Spinal cord (tissue), 10 donors: ENCODE measurements around the gene SEL1L2. TPM values are rescaled to one million over a fixed set of nuclear protein-coding genes. Genes with fewer than 3 reads are reported as not detected.

Source experiments
- DNase-seq, 6 donors: peaks; one replicate each; pipeline versions ENCODE4 v3.0.0 to v3.0.0-alpha.2; 2013 to 2015; ENCODE audit warnings: low spot score in 6 of 6, low read depth in 4 of 6
- H3K27ac ChIP-seq: one replicate; pipeline ENCODE4 v1.5.1; 2013; ENCODE audit warnings: low read depth, low read length, control low read depth
- H3K27me3 ChIP-seq: one replicate; pipeline ENCODE4 v1.6.1; 2013; ENCODE audit warnings: low read length; ENCODE audit not compliant: control insufficient read depth, insufficient read depth
- H3K36me3 ChIP-seq: one replicate; pipeline ENCODE4 v1.6.1; 2013; ENCODE audit warnings: low read length; ENCODE audit not compliant: control insufficient read depth, insufficient read depth
- H3K4me1 ChIP-seq: one replicate; pipeline ENCODE4 v1.6.1; 2013; ENCODE audit warnings: low read length; ENCODE audit not compliant: control insufficient read depth, insufficient read depth
- H3K4me3 ChIP-seq: one replicate; pipeline ENCODE4 v1.5.1; 2013; ENCODE audit warnings: low read depth, low read length, control low read depth
- H3K9me3 ChIP-seq: one replicate; pipeline ENCODE4 v1.6.1; 2013; ENCODE audit warnings: low read length; ENCODE audit not compliant: control insufficient read depth, insufficient read depth
- WGBS: methylation state at CpG from one replicate; pipeline ENCODE4 v1.1.5; 2013; ENCODE audit warnings: missing lambda C conversion rate; ENCODE audit not compliant: insufficient coverage; 5-methylcytosine and 5-hydroxymethylcytosine counted together
- long read RNA-seq, 4 donors: transcript quantifications; one replicate each; lab custom pipeline, GENCODE V29; 2026
- polyA plus RNA-seq, 2 donors: library from polyadenylated mRNA; unstranded; fragments of 120-200 nt; gene quantifications; one replicate each; pipeline ENCODE4 v1.2.1, GENCODE V29; 2013; ENCODE audit not compliant: insufficient read length in 2 of 2
- total RNA-seq, 2 donors: library from RNA; depleted of rRNA in 1 of 2; stranded (reverse); fragments of 120-200 nt in 1 of 2; fragments of >200 nt in 1 of 2; gene quantifications; one replicate each; pipeline versions ENCODE4 v1.2.3 to v1.2.4, GENCODE V29; 2013 to 2014
- donor health status: healthy.

The SEL1L2 gene, protein sequence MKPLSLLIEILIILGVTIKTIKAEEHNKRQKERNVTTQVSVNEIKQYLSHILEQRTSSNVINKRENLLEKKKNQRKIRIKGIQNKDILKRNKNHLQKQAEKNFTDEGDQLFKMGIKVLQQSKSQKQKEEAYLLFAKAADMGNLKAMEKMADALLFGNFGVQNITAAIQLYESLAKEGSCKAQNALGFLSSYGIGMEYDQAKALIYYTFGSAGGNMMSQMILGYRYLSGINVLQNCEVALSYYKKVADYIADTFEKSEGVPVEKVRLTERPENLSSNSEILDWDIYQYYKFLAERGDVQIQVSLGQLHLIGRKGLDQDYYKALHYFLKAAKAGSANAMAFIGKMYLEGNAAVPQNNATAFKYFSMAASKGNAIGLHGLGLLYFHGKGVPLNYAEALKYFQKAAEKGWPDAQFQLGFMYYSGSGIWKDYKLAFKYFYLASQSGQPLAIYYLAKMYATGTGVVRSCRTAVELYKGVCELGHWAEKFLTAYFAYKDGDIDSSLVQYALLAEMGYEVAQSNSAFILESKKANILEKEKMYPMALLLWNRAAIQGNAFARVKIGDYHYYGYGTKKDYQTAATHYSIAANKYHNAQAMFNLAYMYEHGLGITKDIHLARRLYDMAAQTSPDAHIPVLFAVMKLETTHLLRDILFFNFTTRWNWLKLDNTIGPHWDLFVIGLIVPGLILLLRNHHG
- total RNA-seq (not detected), polyA plus RNA-seq (under 1 TPM; 0.21 to 0.22 TPM)
- long read RNA-seq, donor 1, result 0 reads
- long read RNA-seq, donor 2, result 0 reads
- long read RNA-seq, donor 3, result 0 reads
- long read RNA-seq, donor 4, result 0 reads

DNA sequence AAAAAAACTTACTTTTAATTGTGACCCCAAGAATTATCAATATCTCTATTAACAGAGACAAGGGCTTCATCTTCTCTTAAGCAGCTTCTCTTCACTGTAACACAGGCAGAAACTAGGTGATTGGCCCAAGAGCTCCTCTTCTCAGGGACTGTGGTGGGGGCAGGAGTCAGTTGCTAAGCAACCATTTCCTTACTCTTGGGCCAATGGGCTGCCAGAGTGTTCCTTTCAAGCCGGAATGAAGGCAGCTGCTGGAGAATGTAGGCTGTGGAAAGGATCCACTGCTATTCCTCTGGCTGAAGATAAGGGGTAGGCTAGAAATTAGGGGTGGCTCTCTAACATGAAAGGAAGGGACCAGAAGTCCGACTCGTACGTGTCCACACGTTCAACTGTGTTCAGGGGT is at the start of gene SEL1L2:
Gene SEL1L2 (minus strand): TSS at position 150 of the 400 bp plus-strand sequence. CDS start 80 bp downstream, at position 70.
- Histone ChIP-seq H3K36me3 (no peaks in the 10 kb centered on the region), H3K4me1 (peaks cover 3% of the 10 kb centered on the region), H3K4me3 (no peak within 1 kb of the TSS), H3K27ac (no peak within 1 kb of the TSS), H3K9me3 (peaks cover 6% of the 10 kb centered on the region), H3K27me3 (no peaks in the 10 kb centered on the region)
- peak in 3 of 6 donors; percentile 15 to 70 (median 48) for DNase-seq
- WGBS, result 0% methylated on average over 1 of the region's 5 CpGs

DNA sequence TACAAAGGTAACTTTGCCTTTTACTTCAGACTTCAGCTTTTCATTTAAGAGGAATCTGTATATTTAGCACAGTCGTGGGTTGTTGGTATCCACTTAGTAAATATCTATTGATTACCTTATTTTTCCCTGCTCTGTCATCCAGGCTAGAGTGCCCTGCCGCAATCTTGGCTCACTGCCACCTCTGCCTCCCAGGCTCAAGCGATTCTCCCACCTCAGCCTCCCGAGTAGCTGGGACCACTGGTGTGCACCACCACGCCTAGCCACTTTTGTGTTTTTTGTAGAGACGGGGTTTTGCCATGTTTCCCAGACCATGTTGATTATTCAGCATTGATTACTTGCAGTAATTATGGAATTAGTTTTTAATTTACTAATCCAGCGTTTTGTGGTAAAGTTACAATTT is 46.2 kb upstream of the SEL1L2 start:
- Histone ChIP-seq H3K27me3 (no peaks in the 10 kb centered on the region), H3K4me1 (no peaks in the 10 kb centered on the region), H3K36me3 (no peaks in the 10 kb centered on the region), H3K27ac (no peak overlapping the region), H3K4me3 (no peak overlapping the region), H3K9me3 (no peaks in the 10 kb centered on the region)
- 100% methylated on average over 1 of the region's 7 CpGs for WGBS
- no peak for DNase-seq

DNA sequence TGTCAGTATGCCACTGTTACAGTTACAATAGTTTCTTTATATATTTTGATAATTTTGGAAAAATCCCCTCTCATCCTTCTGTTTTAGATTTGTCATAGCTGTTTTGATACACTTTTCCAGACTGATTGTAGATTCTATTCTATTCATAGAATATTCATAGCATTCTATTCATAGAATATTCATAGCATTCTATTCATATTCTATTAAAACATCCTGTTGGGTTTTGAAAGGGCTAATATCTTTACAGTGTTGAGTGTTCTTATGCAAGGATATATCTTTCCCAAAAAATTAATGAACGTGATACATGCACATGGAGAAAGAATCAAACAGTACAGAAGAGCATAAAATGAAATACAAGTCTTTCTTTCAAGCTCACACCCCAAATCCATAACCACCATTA is 42.9 kb upstream of the SEL1L2 start:
- H3K9me3 ChIP-seq, result no peaks in the 10 kb centered on the region
- DNase-seq, result no peak
- H3K4me3 ChIP-seq, result no peak overlapping the region
- no peaks in the 10 kb centered on the region for H3K36me3 ChIP-seq
- no CpG with 5 or more reads among the region's 1 CpG for WGBS
- H3K27ac ChIP-seq, result no peak overlapping the region
- no peaks in the 10 kb centered on the region for H3K27me3 ChIP-seq
- no peaks in the 10 kb centered on the region for H3K4me1 ChIP-seq

DNA sequence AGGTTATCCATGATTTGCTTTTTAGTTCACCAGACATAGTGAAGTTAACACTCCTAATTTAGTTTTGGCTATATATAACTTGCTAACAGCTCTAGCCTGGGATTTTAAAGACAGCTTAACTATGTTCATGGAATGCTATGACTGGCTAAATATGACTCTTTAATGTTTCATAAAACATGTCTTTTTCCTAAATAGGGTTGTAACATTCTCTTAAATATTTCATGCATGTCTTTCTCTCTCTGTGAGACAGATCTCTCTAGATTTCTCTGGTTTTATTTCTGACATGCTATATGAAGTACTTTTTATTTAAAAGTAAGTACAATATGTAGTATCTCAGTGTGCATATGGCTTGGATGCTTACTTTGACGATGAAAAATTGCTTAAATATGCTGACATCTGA is 40.6 kb upstream of the SEL1L2 start:
- peak in 1 of 6 donors; percentile 16 for DNase-seq
- H3K4me1 ChIP-seq, result no peaks in the 10 kb centered on the region
- H3K36me3 ChIP-seq, result no peaks in the 10 kb centered on the region

DNA sequence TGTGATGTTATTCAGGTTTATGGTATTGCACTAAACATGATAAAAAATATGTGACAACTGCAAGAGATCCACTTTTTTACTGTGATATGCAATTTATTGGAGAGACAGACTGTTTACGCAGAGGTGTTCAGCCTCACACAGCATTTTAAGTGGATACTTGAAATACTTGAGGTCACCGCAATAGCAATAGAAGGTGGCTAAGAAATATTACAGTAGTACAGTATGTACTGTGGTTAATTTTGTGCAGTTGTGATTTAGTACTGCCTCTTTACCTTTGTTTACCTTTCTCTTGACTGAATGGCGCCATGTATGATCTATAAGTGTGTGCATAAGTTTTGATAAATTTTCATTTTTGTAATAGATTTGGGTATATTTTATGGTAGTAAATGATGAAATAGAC is 22.3 kb upstream of the SEL1L2 start:
- WGBS, result 100% methylated on average over 1 of the region's 3 CpGs
- peaks cover 2% of the 10 kb centered on the region for H3K36me3 ChIP-seq
- H3K4me1 ChIP-seq, result no peaks in the 10 kb centered on the region
- peaks cover 5% of the 10 kb centered on the region for H3K9me3 ChIP-seq
- no peak overlapping the region for H3K4me3 ChIP-seq
- H3K27me3 ChIP-seq, result no peaks in the 10 kb centered on the region
- H3K27ac ChIP-seq, result no peak overlapping the region
- DNase-seq, result no peak

More for the DNA sequence above, 40.6 kb upstream of the SEL1L2 start:
- Histone ChIP-seq H3K4me3 (no peak overlapping the region), H3K27ac (no peak overlapping the region), H3K27me3 (no peaks in the 10 kb centered on the region), H3K9me3 (no peaks in the 10 kb centered on the region)
- no CpG with 5 or more reads among the region's 1 CpG for WGBS

DNA sequence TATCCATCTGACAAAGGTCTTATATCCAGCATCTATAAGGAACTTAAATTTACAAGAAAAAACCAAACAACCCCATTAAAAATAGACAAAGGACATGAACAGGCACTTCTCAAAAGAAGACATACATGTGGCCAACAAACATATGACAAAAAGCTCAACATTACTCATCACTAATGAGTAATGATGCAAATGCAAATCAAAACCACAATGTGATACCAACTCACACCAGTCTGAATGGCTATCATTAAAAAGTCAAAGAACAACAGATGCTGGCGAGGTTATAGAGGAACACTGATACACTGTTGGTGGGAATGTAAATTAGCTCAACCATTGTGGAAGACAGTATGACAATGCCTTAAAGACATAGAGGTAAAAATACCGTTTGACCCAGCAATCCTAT is 18.8 kb upstream of the SEL1L2 start:
- Histone ChIP-seq H3K4me3 (no peak overlapping the region), H3K27me3 (no peaks in the 10 kb centered on the region), H3K27ac (no peak overlapping the region), H3K9me3 (no peaks in the 10 kb centered on the region), H3K36me3 (no peaks in the 10 kb centered on the region), H3K4me1 (no peaks in the 10 kb centered on the region)
- WGBS, result no CpG with 5 or more reads among the region's 2 CpGs
- DNase-seq, result no peak

DNA sequence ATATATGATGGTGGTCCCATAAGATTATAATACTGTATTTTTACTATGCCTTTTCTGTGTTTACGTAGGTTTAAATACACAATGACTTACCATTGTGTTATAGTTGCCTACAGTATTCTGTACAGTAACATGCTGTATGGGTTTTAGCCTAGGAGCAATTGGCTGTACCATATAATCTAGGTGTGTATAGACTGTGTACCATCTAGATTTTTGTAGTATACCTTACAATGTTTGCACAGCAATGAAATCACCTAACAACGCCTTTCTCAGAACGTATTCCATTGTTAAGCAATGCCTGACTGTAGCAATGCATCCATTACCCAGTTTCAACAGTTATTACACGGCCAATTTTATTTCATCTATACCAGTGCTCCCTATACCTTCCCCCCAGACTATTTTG is 15.6 kb upstream of the SEL1L2 start:
- 80% methylated on average over 1 of the region's 4 CpGs for WGBS

DNA sequence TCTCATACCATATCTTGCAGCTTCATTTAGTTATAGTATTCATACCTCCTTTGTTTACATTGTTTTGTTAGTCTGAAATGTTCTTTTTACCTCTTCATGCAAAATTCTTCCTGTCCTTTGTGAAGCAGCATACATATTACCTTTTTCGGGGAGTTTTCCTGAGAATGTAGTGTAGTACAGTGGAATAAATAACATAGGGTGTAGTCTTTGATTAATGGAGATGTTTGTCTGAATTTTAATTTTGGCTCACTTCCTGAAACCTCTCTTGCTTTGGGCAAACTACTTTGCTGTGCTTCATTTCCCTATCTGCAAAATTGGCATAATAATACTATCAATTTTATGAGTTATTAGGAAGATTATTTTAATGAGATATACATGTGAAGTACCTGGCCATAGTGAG is 10.5 kb upstream of the SEL1L2 start:
- H3K27ac ChIP-seq, result no peak overlapping the region
- peaks cover 3% of the 10 kb centered on the region for H3K4me1 ChIP-seq
- no peak for DNase-seq
- H3K36me3 ChIP-seq, result no peaks in the 10 kb centered on the region
- WGBS, result no CpG with 5 or more reads among the region's 1 CpG
- no peaks in the 10 kb centered on the region for H3K27me3 ChIP-seq
- no peaks in the 10 kb centered on the region for H3K9me3 ChIP-seq
- no peak overlapping the region for H3K4me3 ChIP-seq

More for the DNA sequence above, 15.6 kb upstream of the SEL1L2 start:
- H3K36me3 ChIP-seq, result no peaks in the 10 kb centered on the region
- H3K27me3 ChIP-seq, result no peaks in the 10 kb centered on the region
- H3K4me3 ChIP-seq, result no peak overlapping the region
- no peaks in the 10 kb centered on the region for H3K9me3 ChIP-seq
- no peak for DNase-seq
- H3K4me1 ChIP-seq, result no peaks in the 10 kb centered on the region
- no peak overlapping the region for H3K27ac ChIP-seq

DNA sequence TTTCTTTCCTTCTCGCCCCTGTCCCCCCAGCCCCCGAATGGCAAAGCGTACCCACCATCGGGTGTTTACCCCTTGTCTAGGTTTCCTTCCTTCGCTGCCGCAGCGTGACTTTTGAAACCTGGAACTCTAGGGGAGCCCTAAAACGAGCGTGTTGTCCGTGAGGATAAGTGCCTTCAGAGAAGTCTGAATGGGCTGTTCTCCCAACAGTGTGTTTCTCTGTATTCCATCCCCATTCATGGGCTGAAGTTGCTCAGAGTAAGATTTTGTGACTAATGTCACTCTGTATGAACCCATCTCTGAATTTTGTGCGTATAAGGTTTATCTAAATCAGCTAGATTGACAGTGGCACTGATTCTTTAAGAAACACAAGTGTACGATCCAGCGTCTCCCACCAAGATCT is 5.9 kb upstream of the SEL1L2 start:
- 7% methylated on average over 8 of the region's 13 CpGs for WGBS
- H3K4me3 ChIP-seq, result peak overlapping the region; percentile 57
- H3K36me3 ChIP-seq, result no peaks in the 10 kb centered on the region
- H3K4me1 ChIP-seq, result peaks cover 6% of the 10 kb centered on the region
- no peak overlapping the region for H3K27ac ChIP-seq
- peak in 3 of 6 donors; percentile 9 to 48 (median 47) for DNase-seq
- H3K9me3 ChIP-seq, result peaks cover 6% of the 10 kb centered on the region
- H3K27me3 ChIP-seq, result no peaks in the 10 kb centered on the region
